Lung (tissue), 12 donors: ENCODE results near the gene MOB3C. TPM values are rescaled to one million over a fixed set of nuclear protein-coding genes. Genes with fewer than 3 reads are reported as not detected.

Source experiments
- ATAC-seq: fragments of 200-7000 bp; cut with Tn5 transposase; one replicate; pipeline ENCODE4 v1.9.1; 2020; ENCODE audit warnings: moderate number of reproducible peaks; ENCODE audit not compliant: insufficient read depth, low FRiP score
- DNase-seq, 3 donors: peaks; one replicate each; pipeline ENCODE4 v3.0.0-alpha.2; 2013 to 2017
- H3K27ac ChIP-seq, 2 donors: one replicate each; pipeline ENCODE4 v1.5.1; 2013; ENCODE audit warnings: mild to moderate bottlenecking in 2 of 2, moderate library complexity in 2 of 2, control low read depth in 1 of 2, inconsistent platforms in 1 of 2, low read depth in 1 of 2, low read length in 1 of 2
- H3K27me3 ChIP-seq, 3 donors: one replicate each; pipeline ENCODE4 v1.5.1; 2013; ENCODE audit warnings: low read length in 2 of 3; ENCODE audit not compliant: control insufficient read depth in 3 of 3, insufficient read depth in 3 of 3
- H3K36me3 ChIP-seq, 4 donors: one replicate each; pipeline ENCODE4 v1.5.1; 2013; ENCODE audit warnings: low read length in 4 of 4, mild to moderate bottlenecking in 1 of 4, moderate library complexity in 1 of 4; ENCODE audit not compliant: control insufficient read depth in 4 of 4, insufficient read depth in 4 of 4
- H3K4me1 ChIP-seq, 5 donors: one replicate each; pipeline ENCODE4 v1.5.1; 2013; ENCODE audit warnings: low read length in 5 of 5, mild to moderate bottlenecking in 2 of 5, moderate library complexity in 1 of 5; ENCODE audit not compliant: control insufficient read depth in 5 of 5, insufficient read depth in 5 of 5
- H3K4me3 ChIP-seq: one replicate; pipeline ENCODE4 v1.5.1; 2013; ENCODE audit warnings: mild to moderate bottlenecking, control low read depth, moderate library complexity
- H3K9ac ChIP-seq, 2 donors: one replicate each; pipeline ENCODE4 v1.5.1; 2013; ENCODE audit warnings: low read length in 2 of 2, control low read depth in 1 of 2; ENCODE audit not compliant: insufficient read depth in 1 of 2
- H3K9me3 ChIP-seq, 4 donors: one replicate each; pipeline ENCODE4 v1.5.1; 2013; ENCODE audit warnings: low read length in 3 of 4, mild to moderate bottlenecking in 1 of 4, moderate library complexity in 1 of 4; ENCODE audit not compliant: control insufficient read depth in 4 of 4, insufficient read depth in 3 of 4
- WGBS, 2 donors: extraction: QIAGEN DNeasy Blood & Tissue Kit; methylation state at CpG; one replicate each; pipeline ENCODE4 v1.1.7; 2013; 5-methylcytosine and 5-hydroxymethylcytosine counted together
- polyA plus RNA-seq, 2 donors: library from polyadenylated mRNA; stranded (reverse); fragments of 200-250 nt; gene quantifications; one replicate each; pipeline ENCODE4 v1.2.1, GENCODE V29; 2013
- total RNA-seq, 2 donors: library from RNA; depleted of rRNA in 1 of 2; stranded (reverse); fragments of >200 nt in 1 of 2; gene quantifications; one replicate each; pipeline ENCODE4 v1.2.1, GENCODE V29; 2014 to 2021
- TF ChIP-seq, protein P1 (sequence below): IDR thresholded peaks from 2 replicates; pipeline ENCODE4 v1.5.1; 2012; ENCODE audit warnings: mild to moderate bottlenecking; ENCODE audit errors: control extremely low read depth, extremely low read depth
- donor health status: control.
- donor health status: control.
- donor health status: Bipolar disorder and iron deficiency.
- donor health status: healthy.
- donor health status: DM: yes; HTN: yes; CAD: no.

Gene MOB3C
- total and polyA plus RNA-seq, 4 donors, result 10.6 to 28.7 (median 16.5) TPM

DNA sequence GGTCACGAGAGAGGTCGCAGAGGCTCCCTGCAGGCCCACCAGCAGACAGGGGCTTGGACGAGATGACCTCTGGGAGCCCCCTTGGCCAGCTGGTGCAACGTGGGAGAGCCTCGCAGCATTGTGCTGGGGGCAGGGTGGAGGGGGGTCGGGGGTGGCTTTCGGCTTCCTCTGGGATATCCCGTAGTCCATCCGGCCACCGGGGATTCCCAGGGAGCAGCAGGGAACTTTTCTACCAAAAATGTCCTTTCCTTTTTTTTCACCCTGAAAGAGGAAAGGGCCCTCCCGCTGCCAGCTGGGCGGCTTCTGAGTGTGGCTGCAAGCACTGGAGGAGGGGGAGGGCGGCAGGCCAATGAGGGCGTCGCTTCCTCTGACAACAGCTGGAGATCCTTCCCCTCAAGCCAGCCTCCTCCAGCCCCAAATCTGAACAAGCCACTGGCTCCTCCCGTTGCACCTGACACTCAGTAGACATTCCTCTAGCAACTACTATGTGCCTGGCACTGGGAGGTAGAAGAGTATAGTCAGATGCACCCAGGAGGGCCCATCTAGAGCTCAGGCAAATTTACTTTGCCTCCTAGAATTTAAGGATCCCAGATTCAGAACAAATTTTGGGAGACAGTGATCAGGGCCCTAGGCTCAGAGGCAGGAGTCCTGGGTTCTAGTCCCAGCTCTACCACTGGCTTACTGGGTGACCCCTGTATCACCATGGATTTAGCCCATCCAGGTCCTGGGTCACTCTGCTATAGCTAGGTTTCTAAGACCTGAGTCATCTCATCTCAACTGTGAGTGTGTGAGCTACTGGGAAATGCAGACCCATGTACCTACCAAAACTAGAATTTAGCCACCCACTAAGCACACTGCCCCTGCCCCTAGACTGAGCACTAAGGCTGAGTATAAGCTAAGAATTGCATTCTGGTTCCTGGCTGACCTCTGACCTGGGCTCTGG is 2.7 kb downstream of the MOB3C start:
- 7 to 9% methylated on average over 13 to 16 of the region's 16 CpGs for WGBS, 2 donors
- Histone ChIP-seq H3K27ac (peak overlapping the region; percentile 3 to 68), H3K9ac (no peak overlapping the region), H3K4me3 (no peak overlapping the region), H3K36me3 (peaks cover 0 to 24% (median 6%) of the 10 kb centered on the region in 4 donors), H3K9me3 (no peaks in the 10 kb centered on the region), H3K27me3 (no peaks in the 10 kb centered on the region), H3K4me1 (peaks cover 0 to 39% (median 13%) of the 10 kb centered on the region in 5 donors)
- peak; percentile 41 for ATAC-seq
- DNase-seq, result peak; percentile 92 to 96 (median 92)
- TF ChIP-seq, protein P1, sequence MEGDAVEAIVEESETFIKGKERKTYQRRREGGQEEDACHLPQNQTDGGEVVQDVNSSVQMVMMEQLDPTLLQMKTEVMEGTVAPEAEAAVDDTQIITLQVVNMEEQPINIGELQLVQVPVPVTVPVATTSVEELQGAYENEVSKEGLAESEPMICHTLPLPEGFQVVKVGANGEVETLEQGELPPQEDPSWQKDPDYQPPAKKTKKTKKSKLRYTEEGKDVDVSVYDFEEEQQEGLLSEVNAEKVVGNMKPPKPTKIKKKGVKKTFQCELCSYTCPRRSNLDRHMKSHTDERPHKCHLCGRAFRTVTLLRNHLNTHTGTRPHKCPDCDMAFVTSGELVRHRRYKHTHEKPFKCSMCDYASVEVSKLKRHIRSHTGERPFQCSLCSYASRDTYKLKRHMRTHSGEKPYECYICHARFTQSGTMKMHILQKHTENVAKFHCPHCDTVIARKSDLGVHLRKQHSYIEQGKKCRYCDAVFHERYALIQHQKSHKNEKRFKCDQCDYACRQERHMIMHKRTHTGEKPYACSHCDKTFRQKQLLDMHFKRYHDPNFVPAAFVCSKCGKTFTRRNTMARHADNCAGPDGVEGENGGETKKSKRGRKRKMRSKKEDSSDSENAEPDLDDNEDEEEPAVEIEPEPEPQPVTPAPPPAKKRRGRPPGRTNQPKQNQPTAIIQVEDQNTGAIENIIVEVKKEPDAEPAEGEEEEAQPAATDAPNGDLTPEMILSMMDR, result no peak

DNA sequence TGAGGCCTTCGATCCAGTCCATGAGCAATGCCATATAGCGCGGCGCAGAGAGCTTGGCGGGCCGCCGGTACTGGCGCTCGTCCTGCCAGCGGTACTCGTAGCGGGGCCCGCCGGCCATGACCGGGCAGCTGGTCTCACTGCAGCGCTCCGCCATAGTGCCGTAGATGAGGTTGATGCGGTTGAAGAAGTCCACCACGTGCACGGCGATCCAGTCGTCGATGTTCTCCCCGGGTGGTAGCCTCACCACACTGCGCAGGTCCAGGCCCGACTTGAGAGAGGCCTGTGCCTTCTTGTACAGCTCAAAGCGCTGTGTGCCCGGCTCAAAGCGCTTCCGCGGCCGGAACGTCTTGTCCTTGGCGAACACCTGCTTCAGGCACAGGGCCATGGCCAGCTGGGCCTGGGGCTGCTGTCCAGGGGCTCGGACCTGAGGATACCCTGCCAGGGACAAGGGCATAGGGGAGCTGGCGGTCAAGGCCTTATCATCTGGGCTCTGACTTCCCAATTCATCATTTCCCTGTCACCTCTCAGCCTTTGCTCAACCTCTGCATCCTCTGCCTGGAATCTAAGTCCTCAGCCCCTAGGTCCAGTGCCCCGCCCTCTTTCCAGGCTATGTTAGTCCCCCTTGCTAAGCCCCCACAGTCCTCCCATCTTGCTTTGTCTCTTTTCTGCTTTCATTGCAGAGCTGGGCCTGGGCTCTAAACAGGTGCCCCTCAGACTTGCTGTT is 3.5 kb downstream of the MOB3C start:
- TF ChIP-seq, protein P1, result no peak
- peaks cover 0 to 39% (median 13%) of the 10 kb centered on the region in 5 donors for H3K4me1 ChIP-seq
- 91 to 96% methylated on average over 38 of the region's 38 CpGs for WGBS, 2 donors
- H3K36me3 ChIP-seq, result peaks cover 0 to 32% (median 8%) of the 10 kb centered on the region in 4 donors
- no peak overlapping the region for H3K4me3 ChIP-seq
- no peaks in the 10 kb centered on the region for H3K9me3 ChIP-seq
- DNase-seq (no peak), ATAC-seq (no peak)
- no peaks in the 10 kb centered on the region for H3K27me3 ChIP-seq
- no peak overlapping the region for H3K9ac ChIP-seq
- peak overlapping the region; percentile 3 to 68 for H3K27ac ChIP-seq

DNA sequence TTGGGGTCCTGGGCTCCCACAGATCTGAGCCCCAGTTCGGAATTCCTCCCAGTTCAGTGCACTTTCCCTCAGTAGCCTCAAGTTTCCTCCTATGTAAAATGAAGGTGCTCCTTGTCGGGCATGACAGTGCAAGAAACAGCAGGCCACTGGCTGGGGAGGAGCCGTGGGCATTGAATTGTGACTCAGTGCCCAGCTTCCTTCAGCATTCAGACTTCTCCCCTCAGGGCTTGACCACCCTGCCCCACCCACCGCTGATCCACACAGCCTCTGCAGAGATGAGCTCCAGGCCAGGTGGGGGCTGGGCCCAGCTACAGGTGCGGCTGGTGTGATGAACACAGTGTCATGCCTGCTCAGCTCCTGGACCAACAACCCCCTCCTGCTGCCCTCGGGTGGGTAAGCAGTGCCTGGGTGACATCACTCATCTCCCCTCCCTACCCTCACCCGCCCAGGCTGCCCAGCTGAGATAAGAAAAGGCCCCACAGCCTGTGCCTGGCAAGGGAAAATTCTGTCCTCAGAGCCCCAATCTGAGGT is 4.9 kb downstream of the MOB3C start:
- no peaks in the 10 kb centered on the region for H3K27me3 ChIP-seq
- H3K9ac ChIP-seq, result no peak overlapping the region
- 75 to 77% methylated on average over 7 of the region's 7 CpGs for WGBS, 2 donors
- H3K9me3 ChIP-seq, result no peaks in the 10 kb centered on the region
- DNase-seq, result no peak
- peaks cover 0 to 36% (median 13%) of the 10 kb centered on the region in 5 donors for H3K4me1 ChIP-seq
- ATAC-seq, result no peak
- H3K4me3 ChIP-seq, result no peak overlapping the region
- TF ChIP-seq, protein P1, result no peak
- no peak overlapping the region for H3K27ac ChIP-seq
- H3K36me3 ChIP-seq, result peaks cover 0 to 34% (median 8%) of the 10 kb centered on the region in 4 donors
